HEK293 (cell line): Measurements from ENCODE around the gene CDIPT.

Experiments used
- BCL6B ChIP-seq: fragments of 450-650 bp; formaldehyde crosslinking; IDR thresholded peaks from 2 replicates; pipeline ENCODE4 v1.5.1; 2017; ENCODE audit warnings: missing biosample characterization, missing genetic modification characterization
- EGR2 ChIP-seq: fragments of 450-650 bp; formaldehyde crosslinking; IDR thresholded peaks from 2 replicates; pipeline ENCODE4 v1.5.1; 2016; ENCODE audit warnings: low read depth, missing biosample characterization, missing genetic modification characterization
- IKZF3 ChIP-seq: fragments of 450-650 bp; IDR thresholded peaks from 2 replicates; pipeline ENCODE4 v1.5.0; 2018; ENCODE audit warnings: missing biosample characterization, mild to moderate bottlenecking, missing genetic modification characterization, moderate library complexity
- KLF7 ChIP-seq: fragments of 450-650 bp; formaldehyde crosslinking; IDR thresholded peaks from 2 replicates; pipeline ENCODE4 v1.5.1; 2016; ENCODE audit warnings: missing biosample characterization, missing genetic modification characterization, borderline replicate concordance
- OSR2 ChIP-seq: fragments of 450-650 bp; formaldehyde crosslinking; IDR thresholded peaks from 2 replicates; pipeline ENCODE4 v1.5.1; 2016; ENCODE audit warnings: missing biosample characterization, missing genetic modification characterization
- PBX3 ChIP-seq: sonication (generic); formaldehyde crosslinking; IDR thresholded peaks from 2 replicates; pipeline ENCODE4 v1.8.1; 2022; ENCODE audit warnings: mild to moderate bottlenecking, moderate library complexity, missing genetic modification reagents
- SCRT2 ChIP-seq: fragments of 450-650 bp; formaldehyde crosslinking; IDR thresholded peaks from 2 replicates; pipeline ENCODE4 v1.5.1; 2016; ENCODE audit warnings: missing biosample characterization, missing genetic modification characterization
- SP3 ChIP-seq: fragments of 450-650 bp; formaldehyde crosslinking; IDR thresholded peaks from 2 replicates; pipeline ENCODE4 v1.5.1; 2016; ENCODE audit warnings: missing biosample characterization, missing genetic modification characterization
- TRIM28 ChIP-seq: IDR thresholded peaks from 2 replicates; pipeline ENCODE4 v1.6.1; 2011; ENCODE audit warnings: low read length, control low read depth, borderline replicate concordance
- WT1 ChIP-seq: fragments of 450-650 bp; formaldehyde crosslinking; IDR thresholded peaks from 2 replicates; pipeline ENCODE4 v1.5.1; 2016; ENCODE audit warnings: missing biosample characterization, missing genetic modification characterization
- YY1 ChIP-seq: fragments of 450-650 bp; formaldehyde crosslinking; IDR thresholded peaks from 2 replicates; pipeline ENCODE4 v1.5.1; 2018; ENCODE audit warnings: missing biosample characterization, missing genetic modification characterization
- YY2 ChIP-seq: fragments of 450-650 bp; formaldehyde crosslinking; IDR thresholded peaks from 2 replicates; pipeline ENCODE4 v1.5.1; 2016; ENCODE audit warnings: missing biosample characterization, missing genetic modification characterization
- ZBTB8A ChIP-seq: fragments of 450-650 bp; formaldehyde crosslinking; IDR thresholded peaks from 2 replicates; pipeline ENCODE4 v1.5.1; 2016; ENCODE audit warnings: missing biosample characterization, missing genetic modification characterization
- ZFHX2 ChIP-seq: fragments of 450-650 bp; formaldehyde crosslinking; conservative IDR thresholded peaks from 2 replicates; pipeline ENCODE4 v1.5.1; 2016; ENCODE audit warnings: missing biosample characterization, missing genetic modification characterization
- ZIC2 ChIP-seq: fragments of 450-650 bp; formaldehyde crosslinking; IDR thresholded peaks from 2 replicates; pipeline ENCODE4 v1.5.1; 2016; ENCODE audit warnings: missing biosample characterization, missing genetic modification characterization
- ZNF121 ChIP-seq: fragments of 450-650 bp; formaldehyde crosslinking; IDR thresholded peaks from 2 replicates; pipeline ENCODE4 v1.5.1; 2016; ENCODE audit warnings: missing biosample characterization, missing genetic modification characterization
- ZNF214 ChIP-seq: fragments of 450-650 bp; formaldehyde crosslinking; IDR thresholded peaks from 2 replicates; pipeline ENCODE4 v1.5.1; 2017; ENCODE audit warnings: missing biosample characterization, mild to moderate bottlenecking, missing genetic modification characterization, borderline replicate concordance
- ZNF324 ChIP-seq: fragments of 450-650 bp; formaldehyde crosslinking; IDR thresholded peaks from 2 replicates; pipeline ENCODE4 v1.5.1; 2016; ENCODE audit warnings: missing biosample characterization, missing genetic modification characterization
- ZNF341 ChIP-seq: fragments of 450-650 bp; formaldehyde crosslinking; IDR thresholded peaks from 2 replicates; pipeline ENCODE4; 2016; ENCODE audit warnings: low read depth, missing biosample characterization, missing genetic modification characterization
- ZNF354C ChIP-seq: fragments of 450-650 bp; formaldehyde crosslinking; IDR thresholded peaks from 2 replicates; pipeline ENCODE4 v1.5.1; 2016; ENCODE audit warnings: missing biosample characterization, missing genetic modification characterization, low read depth, borderline replicate concordance
- ZNF366 ChIP-seq: fragments of 450-650 bp; formaldehyde crosslinking; conservative IDR thresholded peaks from 2 replicates; pipeline ENCODE4 v1.5.1; 2016; ENCODE audit warnings: missing biosample characterization, missing genetic modification characterization
- ZNF391 ChIP-seq: fragments of 450-650 bp; formaldehyde crosslinking; IDR thresholded peaks from 2 replicates; pipeline ENCODE4 v1.5.1; 2016; ENCODE audit warnings: low read depth, missing biosample characterization, missing genetic modification characterization, borderline replicate concordance
- ZNF394 ChIP-seq: fragments of 450-650 bp; formaldehyde crosslinking; IDR thresholded peaks from 2 replicates; pipeline ENCODE4 v1.5.1; 2016; ENCODE audit warnings: missing biosample characterization, missing genetic modification characterization, mild to moderate bottlenecking, moderate library complexity, borderline replicate concordance
- ZNF416 ChIP-seq: fragments of 450-650 bp; formaldehyde crosslinking; IDR thresholded peaks from 2 replicates; pipeline ENCODE4 v1.5.1; 2016; ENCODE audit warnings: missing biosample characterization, missing genetic modification characterization
- ZNF530 ChIP-seq: fragments of 450-650 bp; formaldehyde crosslinking; IDR thresholded peaks from 2 replicates; pipeline ENCODE4 v1.5.1; 2016; ENCODE audit warnings: low read depth, missing biosample characterization, missing genetic modification characterization
- ZNF596 ChIP-seq: fragments of 450-650 bp; IDR thresholded peaks from 2 replicates; pipeline ENCODE4 v1.5.0; 2018; ENCODE audit warnings: missing biosample characterization, mild to moderate bottlenecking, missing genetic modification characterization, moderate library complexity
- ZNF629 ChIP-seq: fragments of 450-650 bp; formaldehyde crosslinking; IDR thresholded peaks from 2 replicates; pipeline ENCODE4 v1.5.1; 2017; ENCODE audit warnings: missing biosample characterization, missing genetic modification characterization
- ZNF692 ChIP-seq: fragments of 450-650 bp; formaldehyde crosslinking; IDR thresholded peaks from 2 replicates; pipeline ENCODE4 v1.5.1; 2016; ENCODE audit warnings: missing biosample characterization, missing genetic modification characterization
- ZNF704 ChIP-seq: fragments of 450-650 bp; formaldehyde crosslinking; IDR thresholded peaks from 2 replicates; pipeline ENCODE4 v1.5.1; 2016; ENCODE audit warnings: missing biosample characterization, missing genetic modification characterization
- ZNF768 ChIP-seq: fragments of 450-650 bp; formaldehyde crosslinking; IDR thresholded peaks from 2 replicates; pipeline ENCODE4 v1.5.1; 2018; ENCODE audit warnings: missing biosample characterization, mild to moderate bottlenecking, missing genetic modification characterization
- ZSCAN16 ChIP-seq: fragments of 450-650 bp; formaldehyde crosslinking; IDR thresholded peaks from 2 replicates; pipeline ENCODE4 v1.5.1; 2016; ENCODE audit warnings: missing biosample characterization, missing genetic modification characterization
- ZSCAN18 ChIP-seq: fragments of 450-650 bp; formaldehyde crosslinking; IDR thresholded peaks from 2 replicates; pipeline ENCODE4 v1.5.1; 2016; ENCODE audit warnings: missing biosample characterization, missing genetic modification characterization
- ZSCAN23 ChIP-seq: fragments of 450-650 bp; formaldehyde crosslinking; IDR thresholded peaks from 2 replicates; pipeline ENCODE4 v1.5.1; 2016; ENCODE audit warnings: missing biosample characterization, missing genetic modification characterization

The CDIPT gene

GRCh38 chr16:29862884-29863668, at the start of gene CDIPT (continued):
- TF ChIP-seq ZBTB8A (peak; percentile 82), SP3 (peak; percentile 98), ZNF341 (tag by site-specific recombination) (peak; percentile 75), ZSCAN18 (tag by site-specific recombination) (peak; percentile 81; the same call in 1 of the 2 replicates), BCL6B (tag by site-specific recombination) (no peak), ZNF391 (tag by site-specific recombination) (peak; percentile 72; the same call in 1 of the 2 replicates), ZNF768 (tag by site-specific recombination) (no peak), KLF7 (tag by site-specific recombination) (peak; percentile 78), YY1 (peak; percentile 67; the same call in 1 of the 2 replicates), ZNF416 (no peak), ZIC2 (tag by site-specific recombination) (peak; percentile 97), ZNF629 (peak; percentile 93), ZNF596 (tag by site-specific recombination) (peak; percentile 81), IKZF3 (peak; percentile 88), YY2 (tag by site-specific recombination) (peak; percentile 62), ZSCAN23 (tag by site-specific recombination) (peak; percentile 83), ZNF394 (tag by site-specific recombination) (peak; percentile 80), TRIM28 (peak; percentile 48; the same call in 1 of the 2 replicates), ZNF530 (tag by site-specific recombination) (no peak), ZNF692 (peak; percentile 88), ZNF704 (tag by site-specific recombination) (no peak), SCRT2 (tag by site-specific recombination) (peak; percentile 52), PBX3 (CRISPR knock-in tag) (0 out of 2 replicates have a peak, but pooled peaks have one; percentile 2), ZNF354C (tag by site-specific recombination) (no peak), ZSCAN16 (tag by site-specific recombination) (no peak), EGR2 (tag by site-specific recombination) (peak; percentile 39; the same call in 1 of the 2 replicates), ZNF214 (no peak), ZNF121 (tag by site-specific recombination) (no peak), WT1 (tag by site-specific recombination) (peak; percentile 42; the same call in 1 of the 2 replicates), ZNF324 (peak; percentile 98), ZNF366 (peak; percentile 69), OSR2 (tag by site-specific recombination) (peak; percentile 24), ZFHX2 (tag by site-specific recombination) (peak; percentile 47)
